IgD-negative memory B cell (primary cell): ENCODE results near the gene TCFL5. TPM values are rescaled to one million over a fixed set of nuclear protein-coding genes. Genes with fewer than 3 reads are reported as not detected.

Experiments
- H3K27ac Mint-ChIP-seq, 3 donors: one replicate each; pipeline ENCODE4 v1.8.0; 2020 to 2022; ENCODE audit warnings: mild to moderate bottlenecking in 3 of 3, mixed read lengths in 3 of 3, moderate library complexity in 1 of 3
- H3K27me3 Mint-ChIP-seq: one replicate; pipeline ENCODE4 v1.8.0; 2021; ENCODE audit warnings: mixed read lengths
- H3K36me3 Mint-ChIP-seq: one replicate; pipeline ENCODE4 v1.8.0; 2020; ENCODE audit warnings: mild to moderate bottlenecking, mixed read lengths
- H3K4me1 Mint-ChIP-seq, 3 donors: one replicate each; pipeline ENCODE4 v1.8.0; 2020 to 2022; ENCODE audit warnings: mixed read lengths in 3 of 3, mild to moderate bottlenecking in 1 of 3
- H3K4me3 Mint-ChIP-seq, 4 donors: one replicate each; pipeline ENCODE4 v1.8.0; 2020 to 2022; ENCODE audit warnings: mild to moderate bottlenecking in 4 of 4, mixed read lengths in 4 of 4, moderate library complexity in 3 of 4
- H3K9me3 Mint-ChIP-seq, 3 donors: one replicate each; pipeline ENCODE4 v1.8.0; 2020 to 2021; ENCODE audit warnings: mixed read lengths in 3 of 3, mild to moderate bottlenecking in 1 of 3
- polyA plus RNA-seq: library from polyadenylated mRNA; unstranded; fragments of 300-500 nt; fragmentation: Illumina TruSeq; gene quantifications from one replicate; pipeline ENCODE4 v1.2.3, GENCODE V29; 2021

TCFL5 gene
- polyA plus RNA-seq = 1.2 TPM

DNA sequence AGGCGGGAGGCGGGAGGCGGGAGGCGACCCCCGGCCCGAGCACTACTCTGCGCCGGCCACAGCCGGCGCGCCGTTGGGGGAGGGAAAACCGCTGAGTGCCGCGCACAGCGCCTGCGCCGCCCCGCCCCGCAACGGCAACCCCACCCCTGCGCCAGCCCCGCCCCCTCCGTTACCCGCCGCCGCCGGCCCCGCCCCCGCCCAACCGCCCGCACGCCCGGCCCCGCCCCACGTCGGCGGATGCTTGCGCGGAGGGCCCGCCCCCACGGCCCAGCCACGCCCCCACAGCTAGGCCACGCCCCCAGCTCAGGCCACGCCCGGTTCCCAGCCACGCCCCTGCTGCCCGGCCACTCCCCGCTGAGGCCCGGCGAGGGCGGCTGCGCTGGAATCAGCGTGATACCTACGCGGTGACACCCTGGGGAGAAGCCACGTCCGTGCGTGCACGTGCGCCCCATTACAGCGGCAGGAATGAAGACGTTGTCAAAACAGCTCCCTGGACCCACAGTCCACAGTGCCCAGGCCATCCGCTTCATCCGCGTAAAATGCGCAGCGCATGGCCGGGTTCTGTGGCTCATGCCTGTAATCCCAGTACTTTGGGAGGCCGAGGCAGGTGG, at the start of gene TCFL5:
Gene TCFL5 (minus strand): TSS at position 97 of the 611 bp plus-strand sequence. CDS start 152 bp downstream, outside the sequence.
- Mint-ChIP-seq H3K4me1 (peaks cover 6 to 11% (median 8%) of the 10 kb centered on the region in 3 donors), H3K36me3 (peaks cover 10% of the 10 kb centered on the region), H3K9me3 (no peaks in the 10 kb centered on the region), H3K4me3 (peak within 1 kb of the TSS; percentile 18 to 88 (median 75)), H3K27me3 (peaks cover 10% of the 10 kb centered on the region), H3K27ac (peak within 1 kb of the TSS; percentile 70 to 86 (median 79))

DNA sequence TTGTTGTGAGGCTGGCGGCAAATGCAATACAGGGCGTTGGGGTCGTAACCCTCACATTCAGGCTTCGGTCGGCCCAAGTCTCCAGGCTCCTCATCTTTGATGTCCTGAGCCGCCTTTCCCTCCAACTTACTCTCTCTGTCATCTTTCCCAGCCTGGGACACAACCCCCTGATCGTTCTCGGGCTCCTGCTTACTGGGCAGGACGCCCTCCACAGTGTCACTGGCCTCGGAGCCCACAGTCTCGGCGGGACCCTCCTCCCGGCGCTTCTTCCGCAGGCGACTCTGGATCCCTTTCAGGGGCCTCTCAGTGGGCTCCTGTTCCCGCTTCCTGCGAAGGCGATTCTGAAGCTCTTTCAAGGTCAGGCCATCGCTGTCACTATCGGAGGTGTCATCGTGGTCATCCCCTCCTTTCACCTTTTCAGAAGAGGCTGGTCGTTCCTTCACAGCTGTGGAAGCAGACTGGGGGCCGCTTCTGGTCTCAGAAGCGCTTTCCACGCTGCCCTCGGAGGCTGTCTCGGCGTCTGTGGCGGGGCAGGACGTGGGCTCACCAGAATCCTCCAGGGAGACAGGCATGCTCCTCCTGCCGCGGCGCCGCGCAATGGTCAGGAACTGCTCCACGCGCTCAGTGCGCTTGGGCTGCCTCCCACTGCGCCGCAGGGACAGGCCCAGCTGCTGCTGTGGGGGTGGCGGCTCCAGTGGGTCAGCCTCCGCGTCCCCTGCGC, 49.3 kb upstream of the TCFL5 start:
- no peak overlapping the region for H3K4me3 Mint-ChIP-seq
- H3K27me3 Mint-ChIP-seq = no peaks in the 10 kb centered on the region
- peak overlapping the region in 1 of 3 donors; percentile 0 for H3K27ac Mint-ChIP-seq
- H3K4me1 Mint-ChIP-seq = peaks cover 4 to 24% (median 11%) of the 10 kb centered on the region in 3 donors
- no peaks in the 10 kb centered on the region for H3K9me3 Mint-ChIP-seq
- peaks cover 2% of the 10 kb centered on the region for H3K36me3 Mint-ChIP-seq

DNA sequence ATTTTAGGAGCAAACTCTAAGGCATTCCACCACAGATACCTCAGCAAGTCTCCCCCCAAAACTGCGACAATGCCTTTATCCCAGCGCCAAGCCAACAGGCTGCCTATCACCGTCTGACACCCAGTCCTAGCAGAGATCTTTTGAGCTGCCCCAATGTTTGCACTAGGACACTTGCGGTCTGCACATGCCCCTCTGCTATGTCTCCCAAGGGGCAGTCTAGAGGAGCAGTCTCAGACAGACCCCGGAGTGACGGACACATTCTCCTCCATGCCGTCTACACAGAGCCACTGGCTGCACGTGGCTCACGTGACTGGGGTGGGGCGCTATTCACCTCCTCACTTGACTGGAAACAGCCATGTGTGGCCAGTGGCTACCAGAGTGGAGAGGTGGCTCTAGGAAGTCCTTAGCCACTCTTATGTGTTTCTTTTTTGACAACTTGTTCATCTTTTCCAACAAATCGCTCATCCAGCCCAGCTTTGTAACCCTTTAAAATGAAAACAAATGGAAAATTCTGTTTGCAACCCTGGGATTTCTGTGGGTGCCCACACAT, 48.7 kb upstream of the TCFL5 start:
- H3K4me3 Mint-ChIP-seq = no peak overlapping the region
- H3K9me3 Mint-ChIP-seq = no peaks in the 10 kb centered on the region
- peak overlapping the region in 1 of 3 donors; percentile 0 for H3K27ac Mint-ChIP-seq
- H3K4me1 Mint-ChIP-seq = peaks cover 4 to 20% (median 13%) of the 10 kb centered on the region in 3 donors
- peaks cover 2% of the 10 kb centered on the region for H3K36me3 Mint-ChIP-seq
- H3K27me3 Mint-ChIP-seq = no peaks in the 10 kb centered on the region

DNA sequence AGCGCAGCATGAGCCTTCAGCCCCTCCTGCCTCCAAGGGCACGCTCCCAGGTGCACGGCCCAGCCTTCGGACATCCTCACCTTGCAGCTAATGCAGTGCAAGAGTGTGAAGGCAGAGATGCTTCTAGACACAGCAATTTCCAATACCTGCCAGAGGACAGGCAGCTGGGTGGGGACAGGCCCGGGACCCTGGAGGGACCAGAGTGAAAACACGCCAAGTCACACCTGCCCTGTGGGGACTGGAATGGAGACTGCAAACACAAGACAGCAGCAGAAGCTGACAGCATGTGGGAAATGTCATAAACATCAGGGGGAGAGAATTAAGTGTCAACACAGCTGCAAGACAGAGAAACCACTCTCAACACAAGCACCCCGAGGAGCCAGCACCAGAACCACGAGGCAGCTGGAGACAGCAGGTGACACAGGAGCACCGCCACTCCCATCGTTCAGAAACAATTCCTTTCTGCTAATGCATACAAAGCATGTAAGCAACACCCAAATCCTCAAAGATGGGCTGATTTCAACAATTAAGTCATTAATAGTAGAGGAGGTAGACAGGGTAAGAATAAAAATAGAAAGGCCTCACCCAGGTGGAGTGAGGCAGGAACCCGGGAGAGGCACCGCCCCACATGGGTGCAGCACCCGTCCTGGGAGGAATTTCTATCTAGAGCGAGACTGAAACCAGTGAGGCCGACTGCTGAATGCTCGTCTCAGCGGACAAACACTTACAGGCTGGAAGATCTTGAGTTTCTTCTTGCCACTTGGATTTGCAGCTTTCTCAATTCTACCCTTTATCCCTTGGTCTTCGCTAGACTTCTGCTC, 47.6 kb upstream of the TCFL5 start:
- Mint-ChIP-seq H3K27ac (peak overlapping the region in 1 of 3 donors; percentile 23), H3K27me3 (no peaks in the 10 kb centered on the region), H3K4me1 (peaks cover 0 to 15% (median 8%) of the 10 kb centered on the region in 3 donors), H3K36me3 (peaks cover 5% of the 10 kb centered on the region), H3K4me3 (no peak overlapping the region), H3K9me3 (no peaks in the 10 kb centered on the region)

DNA sequence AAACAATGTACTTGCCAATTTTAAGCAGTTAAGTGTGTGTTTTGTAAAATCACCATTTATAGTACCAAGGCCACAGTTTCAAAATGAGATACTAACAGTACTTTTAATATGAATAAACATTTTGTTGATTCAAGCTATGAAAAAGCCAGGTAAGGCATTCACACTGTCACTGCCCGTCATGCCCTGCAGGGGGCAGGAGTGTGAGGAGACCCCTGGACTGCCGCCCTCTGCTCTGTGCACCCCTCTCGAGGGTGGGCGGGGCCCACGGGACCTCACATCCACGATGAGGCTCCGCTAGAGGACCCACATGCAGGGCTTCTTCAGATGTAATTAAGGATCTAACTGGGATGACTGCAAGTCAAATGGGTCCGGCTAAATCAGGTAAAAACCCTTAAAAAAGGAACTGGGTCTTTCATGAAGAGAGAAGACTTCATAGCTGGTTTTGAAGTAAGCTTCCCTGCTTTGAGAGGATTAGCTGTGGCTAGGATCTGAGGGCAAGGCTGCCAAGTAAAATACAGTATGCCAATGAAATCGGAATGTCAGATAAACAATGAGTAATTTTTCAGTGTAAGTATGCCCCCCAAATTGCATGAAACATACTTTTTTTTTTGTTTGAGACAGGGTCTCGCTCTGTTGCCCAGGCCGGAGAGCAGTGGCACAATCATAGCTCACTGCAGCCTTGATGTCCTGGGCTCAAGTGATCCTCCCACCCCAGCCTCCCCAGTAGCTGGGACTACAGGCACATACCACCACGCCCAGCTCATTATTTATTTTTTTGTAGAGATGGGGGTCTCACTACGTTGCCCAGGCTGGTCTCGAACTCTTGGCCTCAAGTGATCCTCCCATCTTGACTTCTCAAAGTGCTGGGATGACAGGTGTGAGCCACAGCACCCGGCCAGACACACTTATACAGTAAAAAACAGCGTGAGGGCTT, 46.0 kb upstream of the TCFL5 start:
- Mint-ChIP-seq H3K4me1 (peaks cover 0 to 12% (median 8%) of the 10 kb centered on the region in 3 donors), H3K4me3 (no peak overlapping the region), H3K9me3 (no peaks in the 10 kb centered on the region), H3K27ac (peak overlapping the region in 2 of 3 donors; percentile 14 to 19), H3K36me3 (peaks cover 5% of the 10 kb centered on the region), H3K27me3 (no peaks in the 10 kb centered on the region)

DNA sequence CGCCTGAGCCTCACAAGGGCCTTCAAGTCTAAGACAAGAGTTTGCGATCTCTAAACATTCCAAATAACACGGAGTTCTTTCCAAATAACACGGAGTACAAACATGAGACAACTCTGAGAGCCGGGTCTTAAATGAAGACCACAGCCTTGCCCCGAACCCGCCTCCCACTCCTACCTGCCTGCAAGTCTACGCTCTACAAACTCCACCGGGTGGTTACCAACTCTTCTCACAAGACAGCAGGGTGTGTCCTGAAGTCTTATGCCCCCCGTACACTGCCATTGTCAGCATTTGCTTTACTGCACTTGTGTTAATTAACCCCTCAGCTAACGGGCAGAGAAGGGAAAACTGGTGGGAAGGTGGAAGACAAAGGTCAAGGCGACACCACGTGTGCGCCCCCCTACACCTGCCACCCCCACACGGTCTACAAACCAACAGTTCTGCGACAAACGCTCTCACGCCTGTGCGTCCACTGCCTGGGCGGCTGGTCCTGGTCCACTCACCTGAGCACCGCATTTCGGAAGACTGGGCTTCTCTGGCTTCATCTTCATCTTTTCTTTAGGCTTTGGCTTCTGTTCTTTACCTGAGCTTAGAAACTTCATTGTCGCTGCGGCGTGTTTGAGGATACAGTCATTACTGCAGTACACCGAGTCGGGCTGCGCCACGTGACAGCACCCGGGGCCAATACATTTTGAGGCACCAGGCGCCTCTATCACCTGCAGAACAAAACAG, 45.2 kb upstream of the TCFL5 start:
- H3K9me3 Mint-ChIP-seq = no peaks in the 10 kb centered on the region
- no peak overlapping the region for H3K4me3 Mint-ChIP-seq
- no peaks in the 10 kb centered on the region for H3K27me3 Mint-ChIP-seq
- H3K27ac Mint-ChIP-seq = peak overlapping the region in 1 of 3 donors; percentile 19
- H3K4me1 Mint-ChIP-seq = peaks cover 0 to 12% (median 8%) of the 10 kb centered on the region in 3 donors
- H3K36me3 Mint-ChIP-seq = peaks cover 5% of the 10 kb centered on the region

DNA sequence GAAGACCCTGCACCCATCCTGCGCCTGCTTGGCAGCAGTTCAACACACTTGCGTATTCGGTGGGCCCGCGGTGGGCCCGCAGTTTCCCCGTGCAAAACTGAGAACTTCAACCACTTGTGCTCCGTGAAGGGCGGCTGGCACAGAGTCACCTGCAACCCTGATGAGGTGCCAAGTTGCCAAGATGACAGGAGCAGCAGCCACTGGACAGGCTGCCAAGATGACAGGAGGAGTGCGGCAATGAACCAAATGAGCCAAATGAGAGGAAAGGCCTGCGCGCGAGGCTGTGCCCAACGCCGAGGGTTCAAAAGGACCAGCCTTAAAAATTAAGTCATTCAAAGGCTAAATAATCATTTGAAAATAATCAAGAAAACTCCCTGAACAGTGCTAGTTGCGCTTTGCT, 44.6 kb upstream of the TCFL5 start:
- H3K27me3 Mint-ChIP-seq = no peaks in the 10 kb centered on the region
- H3K4me1 Mint-ChIP-seq = peaks cover 0 to 12% (median 8%) of the 10 kb centered on the region in 3 donors
- no peaks in the 10 kb centered on the region for H3K9me3 Mint-ChIP-seq
- H3K36me3 Mint-ChIP-seq = peaks cover 5% of the 10 kb centered on the region
- H3K27ac Mint-ChIP-seq = peak overlapping the region in 1 of 3 donors; percentile 91
- no peak overlapping the region for H3K4me3 Mint-ChIP-seq

DNA sequence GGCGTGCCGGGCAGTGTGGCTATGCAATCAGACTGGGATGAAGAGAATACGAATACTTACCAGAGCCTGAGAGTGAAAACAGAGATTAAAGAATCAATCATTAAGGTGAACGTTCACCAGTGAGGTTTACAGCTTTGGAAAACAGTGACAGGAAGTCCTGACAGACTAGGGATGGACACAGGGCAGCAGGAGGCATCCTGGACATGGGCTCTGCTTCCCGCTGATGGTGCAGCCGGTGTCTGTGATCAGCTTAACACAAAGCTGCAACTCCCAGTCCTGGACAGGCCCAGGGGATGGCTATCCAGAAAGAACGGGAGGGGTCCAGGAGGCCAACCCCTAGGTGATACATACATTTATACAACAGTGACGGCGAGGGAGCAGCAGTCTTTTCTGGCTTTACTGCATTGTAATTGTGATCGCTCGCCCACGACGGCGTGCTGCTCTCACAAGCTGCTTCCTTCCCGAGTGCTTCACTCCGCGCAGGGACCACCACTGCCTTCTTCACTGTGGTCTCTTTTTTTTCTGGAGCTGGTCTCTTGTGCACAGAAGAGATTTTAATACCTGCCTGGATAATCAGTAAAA, 44.0 kb upstream of the TCFL5 start:
- Mint-ChIP-seq H3K27me3 (no peaks in the 10 kb centered on the region), H3K4me3 (no peak overlapping the region), H3K4me1 (peaks cover 0 to 13% (median 12%) of the 10 kb centered on the region in 3 donors), H3K27ac (peak overlapping the region in 1 of 3 donors; percentile 46), H3K36me3 (peaks cover 5% of the 10 kb centered on the region), H3K9me3 (no peaks in the 10 kb centered on the region)

DNA sequence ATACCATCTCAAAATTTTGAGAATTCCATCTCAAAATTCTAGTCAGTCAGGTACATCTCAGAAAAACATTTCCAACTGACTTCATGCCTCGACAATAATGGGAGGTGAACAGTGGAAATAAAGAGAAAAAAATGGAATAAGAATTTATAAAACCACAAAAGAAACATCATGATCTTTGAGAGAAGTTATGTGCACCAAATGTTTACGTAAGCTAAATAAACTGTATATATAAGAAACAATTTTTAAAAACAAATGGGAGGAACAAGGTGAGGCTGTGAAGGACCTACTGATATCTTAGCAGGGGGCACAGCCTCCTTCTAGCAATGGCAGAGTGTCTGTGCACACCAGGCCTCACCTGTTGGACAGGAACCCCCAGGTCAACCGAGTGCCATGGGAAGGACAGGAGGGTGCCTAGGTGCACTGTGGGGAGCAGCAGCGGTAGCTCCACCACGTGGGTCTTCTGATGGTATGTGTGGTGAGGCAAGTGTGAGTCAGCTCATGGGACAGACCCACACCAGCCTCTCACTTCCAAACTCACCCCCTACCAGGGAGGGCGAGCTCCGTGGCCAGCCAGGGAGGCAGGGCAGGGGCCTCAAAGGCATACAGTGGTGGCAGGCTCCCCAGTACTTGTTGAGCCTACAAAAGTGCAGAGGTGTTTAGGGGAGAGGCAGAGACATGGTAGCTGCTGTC, 41.4 kb upstream of the TCFL5 start:
- Mint-ChIP-seq H3K4me3 (no peak overlapping the region), H3K27me3 (no peaks in the 10 kb centered on the region), H3K36me3 (peaks cover 5% of the 10 kb centered on the region), H3K4me1 (peaks cover 19 to 26% (median 23%) of the 10 kb centered on the region in 3 donors), H3K27ac (no peak overlapping the region), H3K9me3 (no peaks in the 10 kb centered on the region)

DNA sequence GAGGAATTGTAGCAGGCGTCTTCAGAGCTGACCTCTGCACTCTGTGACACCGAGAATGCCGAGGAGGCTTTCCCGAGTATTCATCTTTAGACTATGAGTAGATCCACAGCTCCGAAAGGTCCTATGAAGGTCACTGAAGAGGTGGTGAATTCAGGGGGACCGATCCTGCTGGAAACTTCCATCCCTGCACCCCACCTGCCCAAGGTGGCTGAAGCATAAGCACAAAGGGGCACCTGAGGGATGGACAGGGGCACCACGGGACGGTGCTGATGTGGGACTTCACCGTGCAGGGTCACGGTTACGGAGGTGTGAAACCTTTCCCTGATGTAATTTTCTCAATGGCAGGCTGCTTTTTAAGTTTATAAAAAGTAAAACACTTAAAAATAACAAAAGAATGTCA, 40.3 kb upstream of the TCFL5 start:
- H3K9me3 Mint-ChIP-seq = no peaks in the 10 kb centered on the region
- H3K27me3 Mint-ChIP-seq = no peaks in the 10 kb centered on the region
- peaks cover 5% of the 10 kb centered on the region for H3K36me3 Mint-ChIP-seq
- peaks cover 22 to 24% (median 22%) of the 10 kb centered on the region in 3 donors for H3K4me1 Mint-ChIP-seq
- no peak overlapping the region for H3K4me3 Mint-ChIP-seq
- no peak overlapping the region for H3K27ac Mint-ChIP-seq

DNA sequence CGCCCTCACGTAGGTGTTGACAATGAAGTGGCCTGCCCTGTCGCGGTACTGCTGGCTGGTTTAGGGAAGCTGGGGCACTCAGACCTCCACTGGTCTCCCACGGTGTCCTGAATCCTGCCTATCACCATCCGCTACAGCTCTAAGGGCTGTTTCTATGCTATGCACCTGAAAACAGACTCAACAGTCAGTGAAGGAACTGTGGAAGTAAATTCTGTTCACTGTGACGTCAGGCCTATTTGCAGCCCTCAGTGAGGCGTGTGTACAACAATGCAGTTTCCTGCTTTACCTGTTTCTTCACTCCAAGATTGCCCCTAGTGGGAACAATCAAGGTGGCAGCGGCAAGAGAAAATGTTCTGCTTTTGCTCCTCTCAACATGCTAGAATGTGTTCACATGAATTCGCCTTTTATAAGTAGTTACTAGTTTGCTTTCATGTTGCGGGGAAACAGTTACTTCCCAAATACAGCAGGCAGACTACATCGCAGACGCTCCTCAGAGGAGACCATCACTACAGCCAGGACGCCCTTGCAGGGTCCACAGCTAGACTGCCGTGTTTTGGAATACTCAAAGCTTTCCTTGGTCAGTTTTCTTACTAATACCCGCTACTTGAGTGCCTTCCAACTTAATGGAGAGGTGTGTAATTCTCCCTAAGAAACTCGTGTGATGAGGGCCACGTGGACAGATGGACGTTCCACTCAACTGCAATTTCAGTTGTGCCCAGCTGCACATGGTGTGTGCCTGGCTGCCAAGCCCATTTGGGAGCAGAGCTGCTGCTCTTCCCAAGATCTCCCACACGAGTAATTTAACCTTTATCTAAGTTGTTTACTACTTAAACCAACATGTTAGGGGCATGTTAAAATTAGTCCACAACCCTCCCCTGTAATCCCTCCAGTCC, 39.3 kb upstream of the TCFL5 start:
- peak overlapping the region; percentile 65 to 79 (median 65) for H3K27ac Mint-ChIP-seq
- H3K36me3 Mint-ChIP-seq = peaks cover 6% of the 10 kb centered on the region
- peak overlapping the region in 2 of 4 donors; percentile 17 to 27 for H3K4me3 Mint-ChIP-seq
- peaks cover 22 to 24% (median 22%) of the 10 kb centered on the region in 3 donors for H3K4me1 Mint-ChIP-seq
- no peaks in the 10 kb centered on the region for H3K27me3 Mint-ChIP-seq
- H3K9me3 Mint-ChIP-seq = no peaks in the 10 kb centered on the region
